Measurements from ENCODE around the gene JAK1.

DNA sequence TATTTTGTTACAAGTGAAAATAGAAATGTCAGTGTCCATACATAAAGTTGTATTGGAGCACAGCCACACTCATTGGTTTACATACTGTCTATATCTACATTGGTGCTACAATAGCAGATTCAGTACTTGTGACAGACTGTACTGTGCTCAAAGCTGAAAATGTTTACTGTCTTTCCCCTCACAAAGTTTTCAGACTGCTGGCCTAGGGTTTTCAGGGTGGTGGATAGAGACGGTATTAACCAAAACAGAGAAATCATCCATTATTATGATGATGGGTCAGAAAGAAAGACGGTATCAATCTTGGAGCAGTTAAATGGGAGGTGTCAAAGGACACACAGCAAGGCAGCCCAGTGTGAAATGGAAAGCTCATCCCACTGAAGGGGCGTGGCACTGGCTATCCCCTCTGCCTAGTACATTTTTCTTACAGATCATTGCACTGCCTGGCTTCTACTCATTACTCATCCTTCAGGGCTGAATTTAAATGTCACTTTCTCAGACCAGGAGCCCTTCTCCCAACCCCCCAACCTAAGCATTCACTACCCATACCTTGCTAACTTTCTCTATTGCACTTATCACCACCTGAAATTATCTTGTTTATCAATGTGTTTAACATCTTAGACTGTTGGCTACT lies 10.2 kb downstream of the JAK1 start:
- TF ChIP-seq POLR2A (IDR thresholded peaks at IDR 0.05) (no peak), CTCF (IDR thresholded peaks at IDR 0.05) (no peak)
